Activated T-helper 1 cell treated with anti-CD3 and anti-CD28 coated beads, Interleukin-12 subunit alpha, Interleukin-12 subunit beta, Interleukin-2, Interleukin-4 antibody, amounts not matched to agents 30 ng/mL and 10 ng/mL and 1 ng/mL, durations not matched to agents 14 hours and 24 hours and 36 hours (primary cell): ENCODE measurements around the gene SGSH. TPM values are rescaled to one million over a fixed set of nuclear protein-coding genes. Genes with fewer than 3 reads are reported as not detected.
"Not testable (repeated sequence)": the region's sequence is repeated elsewhere in the genome, so short reads cannot be mapped to it uniquely, and the experiment has no call there.

Source experiments
- DNase-seq: peaks from one replicate; pipeline ENCODE4 v3.0.0; 2021; ENCODE audit warnings: low spot score
- H3K27ac Mint-ChIP-seq: one replicate; pipeline ENCODE4 v1.8.0; 2021; ENCODE audit warnings: mild to moderate bottlenecking, mixed read lengths
- H3K27me3 Mint-ChIP-seq: one replicate; pipeline ENCODE4 v1.8.0; 2022; ENCODE audit warnings: mild to moderate bottlenecking, moderate library complexity, mixed read lengths; ENCODE audit not compliant: insufficient read depth
- H3K36me3 Mint-ChIP-seq: one replicate; pipeline ENCODE4 v1.8.0; 2021; ENCODE audit warnings: low read depth, mixed read lengths
- H3K4me1 Mint-ChIP-seq: one replicate; pipeline ENCODE4 v1.8.0; 2021; ENCODE audit warnings: low read depth, mixed read lengths
- H3K4me3 Mint-ChIP-seq: one replicate; pipeline ENCODE4 v1.8.0; 2021; ENCODE audit warnings: mild to moderate bottlenecking, moderate library complexity, mixed read lengths
- H3K9me3 Mint-ChIP-seq: one replicate; pipeline ENCODE4 v1.8.0; 2021; ENCODE audit warnings: mixed read lengths
- intact Hi-C: fragments of 100-400 bp; cut with micrococcal nuclease; formaldehyde crosslinking; loops from one replicate; pipeline ENCODE4 v1.15.1; 2024
- total RNA-seq: library from RNA; stranded (reverse); gene quantifications from 2 replicates; pipeline ENCODE4 v1.2.3, GENCODE V29; 2022

SGSH gene
- total RNA-seq, 1 donor from 2014 or later: 20.1 TPM

DNA sequence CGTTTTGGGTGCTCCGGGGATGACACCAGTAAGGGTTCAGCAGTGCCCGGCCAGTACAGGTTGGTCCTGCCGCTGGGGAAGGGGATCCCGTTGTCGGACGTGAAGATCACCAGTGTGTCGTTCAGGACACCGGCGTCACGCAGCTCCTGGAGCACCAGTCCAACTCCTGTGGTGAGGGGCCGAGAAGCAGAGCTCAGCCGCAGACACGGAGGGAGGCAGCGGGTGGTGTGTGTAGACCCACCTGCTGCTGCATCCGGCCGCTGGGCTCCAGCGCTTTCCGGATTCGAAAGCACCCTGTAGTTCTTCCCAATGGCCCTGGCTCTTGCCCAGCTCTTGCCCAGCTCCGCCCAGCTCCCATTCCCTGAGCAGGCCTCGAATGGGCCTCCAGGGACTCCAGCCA is 8.0 kb downstream of the SGSH start:
- intact Hi-C loops: no loop called here
- Mint-ChIP-seq H3K36me3 (peaks cover 3% of the 10 kb centered on the region), H3K27ac (no peak overlapping the region), H3K4me1 (no peaks in the 10 kb centered on the region), H3K27me3 (no peaks in the 10 kb centered on the region), H3K4me3 (no peak overlapping the region), H3K9me3 (no peaks in the 10 kb centered on the region)
- no peak for DNase-seq

DNA sequence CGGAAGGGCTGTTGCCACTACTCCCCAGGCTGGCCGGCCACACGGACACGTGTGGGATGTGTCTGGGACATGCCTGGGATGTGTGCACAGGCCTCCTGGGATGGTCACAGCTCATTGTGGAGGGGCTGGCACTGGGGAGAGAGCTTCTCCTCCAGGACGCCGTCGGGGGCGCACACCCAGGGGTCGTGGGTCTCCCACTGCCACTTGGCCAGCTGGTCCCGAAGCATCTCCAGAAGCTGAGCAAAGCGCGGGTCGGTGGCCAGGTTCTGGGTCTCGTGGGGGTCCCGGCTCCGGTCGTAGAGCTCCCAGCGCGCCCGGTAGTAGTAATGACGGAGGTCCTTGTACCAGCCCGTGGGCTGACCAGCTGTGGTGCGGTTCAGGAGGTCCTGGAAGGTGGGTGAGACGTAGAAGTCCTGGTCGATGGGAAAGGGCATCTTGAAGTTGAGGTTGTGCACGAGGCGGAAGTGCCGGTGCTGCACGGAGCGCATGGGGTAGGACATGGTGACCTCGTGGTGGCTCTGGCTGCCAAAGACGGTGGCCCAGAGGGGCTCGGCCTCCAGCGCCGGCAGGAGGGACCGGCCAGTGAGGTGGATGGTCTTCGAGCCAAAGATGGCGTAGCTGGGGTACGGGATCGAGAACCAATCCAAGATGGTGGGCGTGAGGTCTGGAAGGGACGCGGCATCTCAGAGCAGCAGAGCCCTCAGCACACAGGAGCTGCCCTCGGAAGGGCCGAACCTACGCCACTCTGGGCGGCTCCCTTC is 9.6 kb downstream of the SGSH start:
- H3K27me3 Mint-ChIP-seq: no peaks in the 10 kb centered on the region
- DNase-seq: no peak
- H3K27ac Mint-ChIP-seq: no peak overlapping the region
- no peaks in the 10 kb centered on the region for H3K36me3 Mint-ChIP-seq
- no peak overlapping the region for H3K4me3 Mint-ChIP-seq
- no peaks in the 10 kb centered on the region for H3K4me1 Mint-ChIP-seq
- intact Hi-C loops: no loop called here
- no peaks in the 10 kb centered on the region for H3K9me3 Mint-ChIP-seq

DNA sequence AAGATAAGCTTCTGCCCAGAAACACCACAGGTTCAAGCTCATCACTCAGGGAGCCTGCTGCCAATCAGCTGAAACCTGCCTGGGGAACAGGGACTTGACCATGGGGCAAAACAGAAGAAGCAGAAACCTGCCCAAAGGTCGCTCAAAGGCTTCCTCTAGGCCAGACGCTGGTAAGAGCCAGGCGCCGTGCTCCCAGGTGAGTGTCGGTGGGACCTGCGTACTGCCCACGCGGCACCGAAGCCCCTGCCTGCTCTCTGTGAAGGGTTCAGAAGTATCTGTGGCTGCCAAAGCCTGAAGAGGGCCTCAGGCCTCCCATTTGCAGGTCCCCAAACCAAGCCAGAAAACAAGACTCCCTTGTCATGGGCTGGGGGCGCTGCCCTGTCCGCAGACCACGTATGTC is 10.4 kb downstream of the SGSH start:
- intact Hi-C loops: no loop called here
- Mint-ChIP-seq H3K4me3 (no peak overlapping the region), H3K27ac (no peak overlapping the region), H3K36me3 (no peaks in the 10 kb centered on the region), H3K27me3 (no peaks in the 10 kb centered on the region), H3K9me3 (no peaks in the 10 kb centered on the region), H3K4me1 (no peaks in the 10 kb centered on the region)
- DNase-seq: no peak

DNA sequence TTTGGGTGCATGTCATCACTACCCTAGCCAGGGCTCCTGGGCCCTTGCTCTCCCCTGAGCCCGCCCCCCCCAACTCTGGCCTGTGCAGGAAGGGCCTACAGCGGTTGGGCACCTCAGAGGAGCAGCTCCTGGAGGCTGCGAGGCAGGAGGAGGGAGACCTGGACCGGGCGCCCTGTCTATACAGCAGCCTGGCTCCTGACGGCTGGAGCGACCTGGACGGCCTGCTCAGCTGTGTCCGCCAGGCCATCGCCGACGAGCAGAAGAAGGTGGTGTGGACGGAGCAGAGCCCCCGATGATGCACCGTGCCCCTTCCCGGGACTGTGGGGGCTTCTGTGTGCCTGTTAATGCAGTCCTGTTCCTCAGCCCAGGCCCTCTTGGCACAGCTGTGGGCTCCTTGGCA is 12.1 kb downstream of the SGSH start:
- intact Hi-C loops: no loop called here
- no peaks in the 10 kb centered on the region for H3K9me3 Mint-ChIP-seq
- no peaks in the 10 kb centered on the region for H3K27me3 Mint-ChIP-seq

DNA sequence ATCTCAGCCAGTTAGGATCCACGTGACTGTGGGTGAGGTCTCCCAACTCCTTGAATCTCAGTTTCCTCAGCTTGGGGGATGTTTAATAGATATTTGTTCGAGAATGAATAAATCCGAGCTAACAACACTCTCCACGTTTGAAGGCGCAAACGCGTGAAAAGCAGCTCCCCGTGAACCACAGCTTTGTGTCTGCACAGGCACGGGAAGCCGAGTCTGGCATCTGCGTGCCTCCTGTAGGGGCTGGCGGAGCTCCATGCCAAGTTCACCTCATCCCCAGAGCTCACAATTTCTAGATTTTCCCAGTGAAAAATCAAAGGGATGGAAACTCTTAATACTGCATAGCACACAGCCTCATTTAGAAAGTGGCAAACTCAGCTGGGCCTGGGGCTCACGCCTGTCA is 14.3 kb downstream of the SGSH start:
- H3K36me3 Mint-ChIP-seq: no peaks in the 10 kb centered on the region
- no peak overlapping the region for H3K4me3 Mint-ChIP-seq
- DNase-seq: no peak
- H3K27me3 Mint-ChIP-seq: no peaks in the 10 kb centered on the region
- intact Hi-C loops: no loop called here
- no peak overlapping the region for H3K27ac Mint-ChIP-seq
- no peaks in the 10 kb centered on the region for H3K4me1 Mint-ChIP-seq
- no peaks in the 10 kb centered on the region for H3K9me3 Mint-ChIP-seq

More for the DNA sequence above, 12.1 kb downstream of the SGSH start:
- H3K36me3 Mint-ChIP-seq: no peaks in the 10 kb centered on the region
- DNase-seq: no peak
- H3K4me1 Mint-ChIP-seq: no peaks in the 10 kb centered on the region
- no peak overlapping the region for H3K27ac Mint-ChIP-seq
- no peak overlapping the region for H3K4me3 Mint-ChIP-seq

GRCh38 chr17:80204626-80205468 is 15.3 kb downstream of the SGSH start:
- intact Hi-C loops: no loop called here
- no peak overlapping the region for H3K27ac Mint-ChIP-seq

DNA sequence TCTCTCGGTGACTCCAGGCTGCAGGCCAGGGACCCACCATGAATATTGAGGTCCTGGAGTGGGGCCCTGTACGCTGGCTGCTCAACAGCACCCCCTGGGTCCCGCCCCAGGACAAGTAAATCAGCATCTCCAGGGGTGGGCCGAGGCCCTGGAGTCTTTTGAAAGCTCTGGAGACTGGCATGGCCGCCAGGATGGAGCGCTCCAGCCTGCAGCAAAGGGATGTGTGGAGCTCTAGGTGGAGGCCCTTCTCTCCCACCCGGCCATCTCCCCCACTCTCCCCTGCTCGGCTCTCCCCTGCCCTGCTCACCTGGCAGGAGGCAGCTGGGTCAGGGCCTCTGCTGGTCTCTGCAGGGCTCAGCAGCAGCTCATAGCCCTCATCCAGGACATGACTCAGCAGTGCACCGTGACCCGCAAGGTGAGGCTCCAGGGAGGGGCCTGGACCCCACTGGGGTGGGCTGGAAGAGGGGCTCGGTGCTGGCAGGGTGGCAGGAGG is 16.6 kb downstream of the SGSH start:
- Mint-ChIP-seq H3K4me1 (no peaks in the 10 kb centered on the region), H3K4me3 (no peak overlapping the region), H3K9me3 (no peaks in the 10 kb centered on the region), H3K27ac (no peak overlapping the region), H3K36me3 (no peaks in the 10 kb centered on the region), H3K27me3 (no peaks in the 10 kb centered on the region)
- no peak for DNase-seq
- intact Hi-C loops: no loop called here

More at GRCh38 chr17:80204626-80205468, 15.3 kb downstream of the SGSH start:
- DNase-seq: no peak
- no peak overlapping the region for H3K4me3 Mint-ChIP-seq
- H3K4me1 Mint-ChIP-seq: no peaks in the 10 kb centered on the region
- H3K36me3 Mint-ChIP-seq: no peaks in the 10 kb centered on the region
- no peaks in the 10 kb centered on the region for H3K27me3 Mint-ChIP-seq
- no peaks in the 10 kb centered on the region for H3K9me3 Mint-ChIP-seq

DNA sequence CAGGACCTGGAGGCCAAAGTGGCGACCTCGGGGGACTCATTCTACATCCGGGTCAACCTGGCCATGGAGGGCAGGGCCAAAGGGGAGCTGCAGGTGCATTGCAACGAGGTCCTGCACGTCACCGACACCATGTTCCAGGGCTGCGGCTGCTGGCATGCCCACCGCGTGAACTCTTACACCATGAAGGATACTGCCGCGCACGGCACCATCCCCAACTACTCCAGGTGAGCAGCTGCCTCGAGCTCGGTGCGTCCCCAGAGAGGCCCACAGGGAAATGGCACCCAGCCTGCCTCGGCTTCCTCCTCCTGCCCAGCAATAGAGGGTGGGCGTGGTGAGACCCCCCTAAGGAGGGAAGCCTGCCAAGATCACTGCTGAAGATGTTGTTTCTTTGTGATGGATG is 17.9 kb downstream of the SGSH start:
- no peaks in the 10 kb centered on the region for H3K4me1 Mint-ChIP-seq
- no peak overlapping the region for H3K4me3 Mint-ChIP-seq
- no peaks in the 10 kb centered on the region for H3K27me3 Mint-ChIP-seq
- H3K36me3 Mint-ChIP-seq: no peaks in the 10 kb centered on the region
- no peaks in the 10 kb centered on the region for H3K9me3 Mint-ChIP-seq
- no peak for DNase-seq
- intact Hi-C loops: no loop called here
- no peak overlapping the region for H3K27ac Mint-ChIP-seq

DNA sequence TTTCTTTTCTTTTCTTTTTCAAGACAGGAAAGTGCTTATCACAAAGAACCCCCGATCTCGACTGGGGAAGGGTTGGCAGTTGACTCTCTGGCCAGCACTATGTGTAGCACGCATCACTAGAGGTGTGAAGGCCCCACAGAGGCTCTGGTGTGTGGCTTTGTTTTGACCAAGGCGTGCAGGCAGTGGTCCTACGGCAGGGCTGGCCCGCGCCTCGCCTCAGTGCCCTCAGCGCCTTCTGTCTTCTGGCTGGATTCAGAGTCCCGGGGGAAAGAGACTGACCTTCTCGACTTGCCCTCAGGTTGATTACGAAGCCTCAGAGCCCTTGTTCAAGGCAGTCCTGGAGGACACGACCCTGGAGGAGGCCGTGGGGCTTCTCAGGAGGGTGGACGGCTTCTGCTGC is 18.7 kb downstream of the SGSH start:
- intact Hi-C loops: no loop called here
- no peaks in the 10 kb centered on the region for H3K4me1 Mint-ChIP-seq
- no peaks in the 10 kb centered on the region for H3K36me3 Mint-ChIP-seq
- no peak overlapping the region for H3K4me3 Mint-ChIP-seq
- no peaks in the 10 kb centered on the region for H3K27me3 Mint-ChIP-seq
- no peaks in the 10 kb centered on the region for H3K9me3 Mint-ChIP-seq
- no peak overlapping the region for H3K27ac Mint-ChIP-seq
- no peak for DNase-seq

DNA sequence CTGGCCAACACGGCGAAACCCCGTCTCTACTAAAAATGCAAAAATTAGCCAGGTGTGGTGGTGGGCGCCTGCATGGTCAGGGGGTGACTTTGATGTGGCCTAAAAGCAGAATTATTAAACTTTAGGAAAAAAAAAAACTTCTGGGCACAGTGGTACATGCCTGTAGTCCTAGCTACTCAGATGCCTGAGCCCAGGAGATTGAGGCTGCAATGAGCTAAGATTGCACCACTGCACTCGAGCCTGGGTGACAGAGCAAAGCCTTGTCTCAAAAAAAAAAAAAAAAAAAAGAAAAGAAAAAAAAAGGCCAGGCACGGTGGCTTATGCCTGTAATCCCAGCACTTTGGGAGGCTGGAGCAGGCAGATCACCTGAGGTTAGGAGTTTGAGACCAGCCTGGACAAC is 20.8 kb downstream of the SGSH start:
- H3K4me3 Mint-ChIP-seq, H3K9me3 Mint-ChIP-seq, H3K27me3 Mint-ChIP-seq, H3K27ac Mint-ChIP-seq, H3K36me3 Mint-ChIP-seq, H3K4me1 Mint-ChIP-seq, DNase-seq: not testable (repeated sequence)
- intact Hi-C loops: loop anchor here (10.0 kb wide), 1 partner anchor 166 kb away; no protein-coding TSS in a partner anchor

DNA sequence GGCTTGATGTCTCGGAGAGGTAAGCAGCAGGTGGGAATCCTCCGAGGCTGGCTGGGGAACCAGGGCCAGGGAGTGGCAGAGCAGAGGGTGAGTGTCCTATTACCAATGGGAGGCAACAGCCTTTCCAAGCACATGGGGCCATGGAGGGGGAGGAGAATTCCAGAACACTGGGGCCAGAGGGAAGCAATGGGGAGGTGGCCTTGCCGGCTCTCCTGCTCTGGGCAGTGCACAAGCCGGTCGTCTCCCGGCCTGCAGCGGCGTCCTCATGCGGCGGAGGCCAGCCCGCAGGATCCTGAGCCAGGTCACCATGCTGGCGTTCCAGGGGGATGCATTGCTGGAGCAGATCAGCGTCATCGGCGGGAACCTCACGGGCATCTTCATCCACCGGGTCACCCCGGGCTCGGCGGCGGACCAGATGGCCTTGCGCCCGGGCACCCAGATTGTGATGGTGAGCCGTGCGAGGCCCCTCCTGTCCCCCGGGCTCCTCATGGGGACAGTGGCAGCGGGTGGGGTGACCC is 21.9 kb downstream of the SGSH start:
- peaks cover 2% of the 10 kb centered on the region for H3K36me3 Mint-ChIP-seq
- DNase-seq: no peak
- no peaks in the 10 kb centered on the region for H3K4me1 Mint-ChIP-seq
- peaks cover 7% of the 10 kb centered on the region for H3K9me3 Mint-ChIP-seq
- no peak overlapping the region for H3K4me3 Mint-ChIP-seq
- peaks cover 8% of the 10 kb centered on the region for H3K27me3 Mint-ChIP-seq
- intact Hi-C loops: loop anchor here (10.0 kb wide), 1 partner anchor 167 kb away; no protein-coding TSS in a partner anchor
- H3K27ac Mint-ChIP-seq: no peak overlapping the region

GRCh38 chr17:80196652-80197051 is 23.5 kb downstream of the SGSH start:
- intact Hi-C loops: loop anchor here (1.0 to 10.0 kb wide), 2 partner anchors 57 to 168 kb away; no protein-coding TSS in a partner anchor

More at GRCh38 chr17:80196652-80197051, 23.5 kb downstream of the SGSH start:
- DNase-seq: no peak
- H3K4me3 Mint-ChIP-seq: no peak overlapping the region
- H3K4me1 Mint-ChIP-seq: no peaks in the 10 kb centered on the region
- peaks cover 2% of the 10 kb centered on the region for H3K36me3 Mint-ChIP-seq
- H3K27me3 Mint-ChIP-seq: peaks cover 9% of the 10 kb centered on the region
- no peak overlapping the region for H3K27ac Mint-ChIP-seq
- H3K9me3 Mint-ChIP-seq: peaks cover 7% of the 10 kb centered on the region
